GM23248 (cell line): Measurements from ENCODE around the gene KDM5A. TPM values are rescaled to one million over a fixed set of nuclear protein-coding genes. Genes with fewer than 3 reads are reported as not detected.

ENCODE experiments used
- DNase-seq: peaks from one replicate; pipeline ENCODE4 v3.0.0-alpha.2; 2015
- H2AFZ ChIP-seq: fragments of 200-600 bp; sonication (generic); 2 replicates; pipeline ENCODE4 v1.6.1; 2016; ENCODE audit warnings: antibody characterized with exemption
- H3F3A ChIP-seq: fragments of 200-600 bp; sonication (generic); 2 replicates; pipeline ENCODE4 v1.6.1; 2016; ENCODE audit warnings: mild to moderate bottlenecking, antibody characterized with exemption, mixed run types; ENCODE audit not compliant: insufficient read depth
- H3K27ac ChIP-seq: fragments of 200-600 bp; sonication (generic); 2 replicates; pipeline ENCODE4 v1.5.1; 2016; ENCODE audit warnings: mild to moderate bottlenecking
- H3K27me3 ChIP-seq: fragments of 200-600 bp; sonication (generic); replicated peaks from 2 replicates; pipeline ENCODE4 v1.6.1; 2016; ENCODE audit warnings: mild to moderate bottlenecking; ENCODE audit not compliant: insufficient read depth
- H3K36me3 ChIP-seq: fragments of 200-600 bp; sonication (generic); 2 replicates; pipeline ENCODE4 v1.6.1; 2016; ENCODE audit warnings: low read depth, mild to moderate bottlenecking
- H3K4me1 ChIP-seq: fragments of 200-600 bp; sonication (generic); 2 replicates; pipeline ENCODE4 v1.6.1; 2016; ENCODE audit warnings: mild to moderate bottlenecking; ENCODE audit not compliant: insufficient read depth
- H3K4me2 ChIP-seq: fragments of 200-600 bp; sonication (generic); one replicate; pipeline ENCODE4 v1.6.1; 2016; ENCODE audit warnings: mild to moderate bottlenecking; ENCODE audit not compliant: unreplicated experiment
- H3K4me3 ChIP-seq: fragments of 200-600 bp; sonication (generic); 2 replicates; pipeline ENCODE4 v1.5.1; 2016; ENCODE audit warnings: mild to moderate bottlenecking
- H3K79me2 ChIP-seq: fragments of 200-600 bp; sonication (generic); 2 replicates; pipeline ENCODE4 v1.6.1; 2016; ENCODE audit warnings: mild to moderate bottlenecking; ENCODE audit not compliant: insufficient read depth
- H3K9ac ChIP-seq: fragments of 200-600 bp; sonication (generic); 2 replicates; pipeline ENCODE4 v1.6.1; 2016; ENCODE audit warnings: mild to moderate bottlenecking
- H3K9me2 ChIP-seq: fragments of 200-600 bp; sonication (generic); 2 replicates; pipeline ENCODE4 v1.6.1; 2016; ENCODE audit warnings: mixed run types, mild to moderate bottlenecking, moderate library complexity; ENCODE audit not compliant: insufficient read depth
- H3K9me3 ChIP-seq: fragments of 200-600 bp; sonication (generic); one replicate; pipeline ENCODE4 v1.6.1; 2017; ENCODE audit warnings: low read depth
- H4K20me1 ChIP-seq: fragments of 200-600 bp; sonication (generic); 2 replicates; pipeline ENCODE4 v1.6.0; 2016; ENCODE audit not compliant: insufficient read depth
- EZH2 ChIP-seq: fragments of 200-600 bp; sonication (generic); IDR thresholded peaks from 2 replicates; pipeline ENCODE4 v1.6.1; 2018; ENCODE audit warnings: antibody characterized with exemption, mild to moderate bottlenecking; ENCODE audit not compliant: insufficient read depth, poor library complexity, severe bottlenecking
- EZH2phosphoT487 ChIP-seq: fragments of 200-600 bp; sonication (generic); IDR thresholded peaks from 2 replicates; pipeline ENCODE4 v1.6.1; 2018; ENCODE audit warnings: antibody characterized with exemption, moderate library complexity, mild to moderate bottlenecking, low read depth; ENCODE audit not compliant: insufficient read depth
- WGBS, 2 experiments: methylation state at CpG; one replicate each; pipeline ENCODE4 v1.1.6; 2015 to 2017; ENCODE audit warnings: low lambda C conversion rate in 2 of 2, low coverage in 1 of 2; ENCODE audit errors: missing lambda C conversion rate in 2 of 2; 5-methylcytosine and 5-hydroxymethylcytosine counted together
- in situ Hi-C: fragments of 300-500 bp; cut with MboI; formaldehyde crosslinking; loops from 2 replicates; pipeline ENCODE4 v1.15.0; 2020
- polyA plus RNA-seq: library from polyadenylated mRNA; unstranded; fragments of >200 nt; fragmentation: Nextera tagmentation; extraction: Ambion mirVana; gene quantifications from 2 replicates; pipeline ENCODE4 v1.2.1, GENCODE V29; 2016
- total RNA-seq: library from RNA; depleted of rRNA; stranded (reverse); fragments of >200 nt; shearing (Covaris generic); gene quantifications from 2 replicates; pipeline ENCODE4 v1.2.3, GENCODE V29; 2014

Gene KDM5A
- total and polyA plus RNA-seq, 2 experiments from 2014 or later, result 25.1 to 31.4 TPM

GRCh38 chr12:240566-240965 is 148.6 kb downstream of the KDM5A start:
- Histone ChIP-seq H3K27me3 (peaks cover 4% of the 10 kb centered on the region; the same call in 1 of the 2 replicates), H2AFZ (no peak overlapping the region), H3K9me3 (no peaks in the 10 kb centered on the region), H3K4me2 (no peak overlapping the region), H3K9me2 (no peaks in the 10 kb centered on the region), H4K20me1 (no peaks in the 10 kb centered on the region), H3K27ac (no peak overlapping the region), H3K36me3 (no peaks in the 10 kb centered on the region), H3K9ac (no peak overlapping the region), H3K79me2 (no peaks in the 10 kb centered on the region), H3F3A (no peaks in the 10 kb centered on the region), H3K4me3 (no peak overlapping the region), H3K4me1 (no peaks in the 10 kb centered on the region)
- no peak for DNase-seq
- TF ChIP-seq EZH2, result no peak
- TF ChIP-seq EZH2phosphoT487, result no peak
- 52 to 60% methylated on average over 9 of the region's 9 CpGs for WGBS, 2 experiments
- in situ Hi-C loops, result no loop called here

- Histone ChIP-seq H2AFZ (no peak overlapping the region), H3K4me3 (no peak overlapping the region), H3K27me3 (peaks cover under 1% of the 10 kb centered on the region; the same call in 1 of the 2 replicates), H3K9ac (no peak overlapping the region), H3K4me1 (no peaks in the 10 kb centered on the region), H3K36me3 (no peaks in the 10 kb centered on the region), H3F3A (no peaks in the 10 kb centered on the region), H3K79me2 (no peaks in the 10 kb centered on the region), H3K9me3 (no peaks in the 10 kb centered on the region), H3K4me2 (no peak overlapping the region), H3K9me2 (no peaks in the 10 kb centered on the region), H4K20me1 (no peaks in the 10 kb centered on the region), H3K27ac (no peak overlapping the region)
- no peak for DNase-seq
- TF ChIP-seq EZH2phosphoT487 (no peak), EZH2 (no peak)
- in situ Hi-C loops, result no loop called here
- 31 to 34% methylated on average over 15 to 18 of the region's 19 CpGs for WGBS, 2 experiments
Measured at GRCh38 chr12:238736-239398, 150.3 kb downstream of the KDM5A start.

- H3K4me3 ChIP-seq, result no peak overlapping the region
- no peak overlapping the region for H3K4me2 ChIP-seq
- TF ChIP-seq EZH2phosphoT487 (no peak), EZH2 (no peak)
- H3K36me3 ChIP-seq, result no peaks in the 10 kb centered on the region
- H3K4me1 ChIP-seq, result no peaks in the 10 kb centered on the region
- in situ Hi-C loops, result no loop called here
- 50 to 61% methylated on average over 9 of the region's 9 CpGs for WGBS, 2 experiments
- H3K9ac ChIP-seq, result no peak overlapping the region
- H3K9me2 ChIP-seq, result no peaks in the 10 kb centered on the region
- DNase-seq, result no peak
- H3K27me3 ChIP-seq, result peaks cover 2% of the 10 kb centered on the region; the same call in 1 of the 2 replicates
- no peaks in the 10 kb centered on the region for H3K79me2 ChIP-seq
- no peaks in the 10 kb centered on the region for H3F3A ChIP-seq
- no peak overlapping the region for H2AFZ ChIP-seq
- H4K20me1 ChIP-seq, result no peaks in the 10 kb centered on the region
- no peak overlapping the region for H3K27ac ChIP-seq
- no peaks in the 10 kb centered on the region for H3K9me3 ChIP-seq
Measured at GRCh38 chr12:238116-238515, 151.0 kb downstream of the KDM5A start.

- Histone ChIP-seq H2AFZ (no peak overlapping the region), H3K4me2 (no peak overlapping the region), H3K4me1 (no peaks in the 10 kb centered on the region), H3K9me2 (no peaks in the 10 kb centered on the region), H3K9me3 (no peaks in the 10 kb centered on the region), H3F3A (no peaks in the 10 kb centered on the region), H3K27ac (no peak overlapping the region), H3K27me3 (peaks cover 8% of the 10 kb centered on the region), H3K36me3 (no peaks in the 10 kb centered on the region), H3K9ac (no peak overlapping the region), H3K4me3 (no peak overlapping the region), H4K20me1 (no peaks in the 10 kb centered on the region), H3K79me2 (no peaks in the 10 kb centered on the region)
- TF ChIP-seq EZH2 (no peak), EZH2phosphoT487 (no peak)
- WGBS, 2 experiments, result 31 to 40% methylated on average over 13 of the region's 13 CpGs
- DNase-seq, result no peak
- in situ Hi-C loops, result no loop called here
Measured at GRCh38 chr12:237026-237815, 151.9 kb downstream of the KDM5A start.
